Measurements from ENCODE around the gene TAF10. TPM values are rescaled to one million over a fixed set of nuclear protein-coding genes. Genes with fewer than 3 reads are reported as not detected.

Gene TAF10
- total and polyA plus RNA-seq, 2 of the 13 experiments (the other 11 are each of a cell fraction or from before 2014, with no cell fraction given), result 71.3 to 134 TPM

GRCh38 chr11:6612213-6613041 is at the start of gene TAF10 (continued):
- TF ChIP-seq ZNF614 (CRISPR knock-in tag; IDR thresholded peaks at IDR 0.05; ENCODE audit: borderline replicate concordance) (no peak), ZEB1 (IDR thresholded peaks at IDR 0.05; ENCODE audit: insufficient replicate concordance, low read depth) (no peak), THAP9 (CRISPR knock-in tag; IDR thresholded peaks at IDR 0.05; ENCODE audit: borderline replicate concordance) (peak; percentile 81), ZNF563 (CRISPR knock-in tag; IDR thresholded peaks at IDR 0.05) (no peak), KAT7 (CRISPR knock-in tag; IDR thresholded peaks at IDR 0.05; ENCODE audit: borderline replicate concordance) (peak; percentile 34; the same call in 1 of the 2 replicates), THYN1 (CRISPR knock-in tag; IDR thresholded peaks at IDR 0.05; ENCODE audit: borderline replicate concordance, low read depth) (no peak), ZNF367 (CRISPR knock-in tag; IDR thresholded peaks at IDR 0.05; ENCODE audit: borderline replicate concordance) (no peak), SP2 (CRISPR knock-in tag; IDR thresholded peaks at IDR 0.05) (peak; percentile 59; the same call in 1 of the 2 replicates), ZBTB20 (CRISPR knock-in tag; IDR thresholded peaks at IDR 0.05; ENCODE audit: borderline replicate concordance, low read depth) (peak; percentile 69; the same call in 1 of the 2 replicates), ZNF318 (CRISPR knock-in tag; IDR thresholded peaks at IDR 0.05) (0 out of 2 replicates have a peak, but pooled peaks have one; percentile 25), WIZ (CRISPR knock-in tag; IDR thresholded peaks at IDR 0.05) (no peak), PTBP1 (IDR thresholded peaks at IDR 0.05; ENCODE audit: low read depth, low read length, poor library complexity, severe bottlenecking) (no peak), YY1 (IDR thresholded peaks at IDR 0.05; ENCODE audit: insufficient read depth, insufficient replicate concordance, low read depth, low read length) (peak; percentile 70), MEIS1 (CRISPR knock-in tag; IDR thresholded peaks at IDR 0.05; ENCODE audit: borderline replicate concordance) (peak; percentile 73; the same call in 1 of the 2 replicates), ZNF343 (CRISPR knock-in tag; IDR thresholded peaks at IDR 0.05) (peak; percentile 83; the same call in 1 of the 2 replicates), AGO1 (IDR thresholded peaks at IDR 0.05; ENCODE audit: low read depth, low read length, poor library complexity, severe bottlenecking) (peak; percentile 88), ZNF331 (CRISPR knock-in tag; IDR thresholded peaks at IDR 0.05) (peak; percentile 44; the same call in 1 of the 2 replicates)

All from HepG2 (cell line).